Mucosa of gallbladder (tissue), 1 donor: ENCODE results near the gene AGBL5. TPM values are rescaled to one million over a fixed set of nuclear protein-coding genes. Genes with fewer than 3 reads are reported as not detected.
"Not testable (repeated sequence)": the region's sequence is repeated elsewhere in the genome, so short reads cannot be mapped to it uniquely, and the experiment has no call there.

ENCODE experiments used
- DNase-seq: peaks from one replicate; pipeline ENCODE4 v3.0.0-alpha.2; 2020; ENCODE audit warnings: low spot score
- total RNA-seq: library from RNA; stranded (reverse); gene quantifications from one replicate; pipeline ENCODE4 v1.2.1, GENCODE V29; 2021
- donor health status: DM: no; HTN: no; CAD: no.

The AGBL5 gene
- total RNA-seq, 1 donor from 2014 or later, result 27.9 TPM

GRCh38 chr2:27118525-27119329 is 67.3 kb downstream of the AGBL5 start, which contains the start of gene CGREF1:
TSS of gene CGREF1 (minus strand) at chr2:27119128. CDS start at chr2:27104366, 14,762 bp downstream.
- no peak for DNase-seq

- DNase-seq, result not testable (repeated sequence)
Measured at GRCh38 chr2:27119330-27119670, 67.8 kb downstream of the AGBL5 start.

Other genes with a start within 250 kb of the AGBL5 start
- gene DPYSL5, start 203.5 kb upstream of the AGBL5 start, total RNA-seq, result 0.26 TPM
- gene MAPRE3, start 81.0 kb upstream of the AGBL5 start, total RNA-seq, result 25.2 TPM
- 80.0 TPM for gene TMEM214, start 18.7 kb upstream of the AGBL5 start, total RNA-seq
- gene OST4, start 20.0 kb downstream of the AGBL5 start, total RNA-seq, result 323 TPM
- gene EMILIN1, start 26.9 kb downstream of the AGBL5 start, total RNA-seq, result 210 TPM
- 6.1 TPM for gene KHK, start 35.1 kb downstream of the AGBL5 start, total RNA-seq
- gene CGREF1, start 67.5 kb downstream of the AGBL5 start, total RNA-seq, result 1.1 TPM
- 0.37 TPM for gene ABHD1, start 72.1 kb downstream of the AGBL5 start, total RNA-seq
- gene PREB, start 83.0 kb downstream of the AGBL5 start, total RNA-seq, result 51.3 TPM
- not detected for gene PRR30, start 87.7 kb downstream of the AGBL5 start, total RNA-seq
- 0.12 TPM for gene TCF23, start 97.3 kb downstream of the AGBL5 start, total RNA-seq
- gene ATRAID, start 160.4 kb downstream of the AGBL5 start, total RNA-seq, result 104 TPM
- gene SLC5A6, start 160.6 kb downstream of the AGBL5 start, total RNA-seq, result 24.9 TPM
- 26.7 TPM for gene CAD, start 165.7 kb downstream of the AGBL5 start, total RNA-seq
- not detected for gene SLC30A3, start 211.4 kb downstream of the AGBL5 start, total RNA-seq
- not detected for gene DNAJC5G, start 223.8 kb downstream of the AGBL5 start, total RNA-seq
- gene TRIM54, start 230.8 kb downstream of the AGBL5 start, total RNA-seq, result 0.26 TPM